ES-I3 (cell line): ENCODE measurements around the gene RIN2.

Experiments
- H3K36me3 ChIP-seq: 2 replicates; pipeline ENCODE4 v1.6.1; 2013; ENCODE audit warnings: mild to moderate bottlenecking, low read length, control low read depth, moderate library complexity; ENCODE audit not compliant: insufficient read depth
- H3K4me1 ChIP-seq: 2 replicates; pipeline ENCODE4 v1.6.1; 2013; ENCODE audit warnings: mild to moderate bottlenecking, control low read depth, low read length; ENCODE audit not compliant: insufficient read depth
- H3K9ac ChIP-seq: 2 replicates; pipeline ENCODE4 v1.6.1; 2013; ENCODE audit warnings: low read depth, mild to moderate bottlenecking, low read length, moderate library complexity
- H3K9me3 ChIP-seq: 2 replicates; pipeline ENCODE4 v1.6.1; 2013; ENCODE audit warnings: mild to moderate bottlenecking, low read length, moderate library complexity; ENCODE audit not compliant: control insufficient read depth, insufficient read depth

Gene RIN2

GRCh38 chr20:19765266-19765665, 7.2 kb downstream of the RIN2 start:
- Histone ChIP-seq H3K9me3 (no peaks in the 10 kb centered on the region), H3K36me3 (no peaks in the 10 kb centered on the region), H3K9ac (no peak overlapping the region), H3K4me1 (peaks cover 2% of the 10 kb centered on the region; the same call in 1 of the 2 replicates)

GRCh38 chr20:19765913-19766312, 7.9 kb downstream of the RIN2 start:
- H3K9me3 ChIP-seq: no peaks in the 10 kb centered on the region
- no peaks in the 10 kb centered on the region for H3K36me3 ChIP-seq
- H3K4me1 ChIP-seq: peaks cover 6% of the 10 kb centered on the region; the same call in 1 of the 2 replicates
- no peak overlapping the region for H3K9ac ChIP-seq

- Histone ChIP-seq H3K4me1 (peaks cover 6% of the 10 kb centered on the region; the same call in 1 of the 2 replicates), H3K9me3 (no peaks in the 10 kb centered on the region), H3K9ac (no peak overlapping the region), H3K36me3 (no peaks in the 10 kb centered on the region)
Observed at GRCh38 chr20:19767070-19767469, 9.0 kb downstream of the RIN2 start.

DNA sequence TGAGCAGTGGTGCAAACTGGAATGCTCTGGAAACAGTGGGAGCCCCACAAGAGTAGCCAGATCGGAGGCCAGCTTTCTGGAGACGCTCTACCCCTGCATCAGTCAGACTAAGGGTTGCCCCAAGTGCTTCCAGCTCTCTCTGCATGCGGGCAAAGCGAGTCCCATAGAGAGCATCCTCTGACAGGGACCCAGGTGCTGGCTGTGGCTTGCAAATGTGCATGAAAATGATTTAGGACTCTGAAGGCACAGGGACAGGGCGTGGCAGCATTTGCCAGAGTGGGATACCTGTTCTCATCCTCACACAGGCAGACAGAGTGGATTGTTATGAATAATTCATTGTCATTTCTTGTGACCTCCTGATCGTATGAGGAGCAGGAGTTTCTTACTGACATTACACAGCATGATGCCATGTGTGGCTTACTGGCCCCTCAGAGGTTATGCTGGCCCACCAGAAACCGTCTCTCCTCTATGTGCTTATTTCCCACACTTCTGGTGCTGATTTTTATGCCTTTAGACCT, 10.3 kb downstream of the RIN2 start:
- H3K9ac ChIP-seq: no peak overlapping the region
- no peaks in the 10 kb centered on the region for H3K9me3 ChIP-seq
- peaks cover 6% of the 10 kb centered on the region; the same call in 1 of the 2 replicates for H3K4me1 ChIP-seq
- H3K36me3 ChIP-seq: no peaks in the 10 kb centered on the region

DNA sequence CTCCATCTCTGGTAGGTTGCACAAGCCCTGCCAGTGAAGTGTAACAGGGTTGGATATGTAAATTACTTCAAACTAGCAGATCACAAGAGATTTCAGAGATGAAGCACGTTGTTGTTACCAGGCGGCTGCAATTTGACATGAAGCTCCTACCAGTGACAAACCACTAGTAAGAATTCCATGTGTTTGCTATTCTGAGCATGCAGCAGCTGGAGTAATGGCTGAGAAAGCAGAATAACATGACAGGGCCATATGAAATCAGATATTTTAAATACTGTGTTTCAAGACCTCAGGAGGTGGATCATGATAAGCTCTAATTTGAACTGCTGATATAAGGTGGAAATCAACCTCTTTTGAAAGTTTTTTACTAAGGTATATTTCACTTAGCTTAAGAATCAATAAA, 11.4 kb downstream of the RIN2 start:
- no peak overlapping the region for H3K9ac ChIP-seq
- no peaks in the 10 kb centered on the region for H3K36me3 ChIP-seq
- no peaks in the 10 kb centered on the region for H3K9me3 ChIP-seq
- peaks cover 10% of the 10 kb centered on the region; the same call in 1 of the 2 replicates for H3K4me1 ChIP-seq

GRCh38 chr20:19770375-19770774, 12.3 kb downstream of the RIN2 start:
- Histone ChIP-seq H3K4me1 (peaks cover 11% of the 10 kb centered on the region; the same call in 1 of the 2 replicates), H3K36me3 (no peaks in the 10 kb centered on the region), H3K9me3 (no peaks in the 10 kb centered on the region), H3K9ac (no peak overlapping the region)

DNA sequence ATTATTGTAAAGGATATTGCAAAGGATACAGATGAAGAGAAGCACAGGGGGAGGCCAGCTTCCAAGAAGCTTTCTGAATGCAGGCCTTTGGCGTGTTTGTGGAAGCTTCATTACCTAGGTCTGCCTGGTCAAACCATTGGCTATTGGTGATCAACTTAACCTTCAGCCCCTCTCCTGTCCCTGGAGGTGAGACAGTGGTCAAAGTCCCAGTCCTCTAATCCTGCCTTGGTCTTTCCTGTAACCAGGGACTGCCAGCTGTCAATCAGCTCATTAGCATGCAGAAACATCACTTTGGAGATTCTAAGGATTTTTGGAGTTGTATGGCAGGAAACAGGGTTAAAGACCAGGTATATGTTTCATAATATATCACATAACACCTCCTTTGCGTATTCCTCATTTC, 13.0 kb downstream of the RIN2 start:
- no peak overlapping the region for H3K9ac ChIP-seq
- H3K9me3 ChIP-seq: no peaks in the 10 kb centered on the region
- H3K36me3 ChIP-seq: no peaks in the 10 kb centered on the region
- peaks cover 16% of the 10 kb centered on the region for H3K4me1 ChIP-seq

DNA sequence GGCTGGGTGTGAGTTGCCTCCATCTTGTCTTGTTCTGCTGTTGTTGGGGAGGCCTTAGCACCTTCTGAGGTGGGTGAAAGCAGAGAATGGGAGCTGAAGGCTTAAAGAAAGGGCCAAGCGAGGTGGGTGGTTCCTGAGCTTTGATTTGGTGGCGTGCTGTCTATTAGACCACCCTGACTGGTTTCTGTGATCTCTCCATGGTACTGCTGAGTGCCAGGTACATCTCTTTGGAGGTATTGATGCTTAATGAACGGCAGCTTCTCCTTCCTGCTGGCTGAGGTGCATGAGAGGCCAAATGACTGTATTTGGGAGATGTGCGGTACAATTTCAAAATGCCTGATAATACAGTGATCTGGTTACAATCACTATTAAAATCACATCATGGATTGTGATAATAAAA, 15.4 kb downstream of the RIN2 start:
- H3K9ac ChIP-seq: no peak overlapping the region
- peaks cover 19% of the 10 kb centered on the region for H3K4me1 ChIP-seq
- no peaks in the 10 kb centered on the region for H3K9me3 ChIP-seq
- H3K36me3 ChIP-seq: no peaks in the 10 kb centered on the region

- Histone ChIP-seq H3K4me1 (peaks cover 19% of the 10 kb centered on the region), H3K9me3 (no peaks in the 10 kb centered on the region), H3K9ac (no peak overlapping the region), H3K36me3 (no peaks in the 10 kb centered on the region)
Observed at GRCh38 chr20:19774135-19774933, 16.3 kb downstream of the RIN2 start.

- H3K4me1 ChIP-seq: peaks cover 13% of the 10 kb centered on the region
- H3K9me3 ChIP-seq: no peaks in the 10 kb centered on the region
- H3K9ac ChIP-seq: no peak overlapping the region
Observed at GRCh38 chr20:19775353-19776253, 17.5 kb downstream of the RIN2 start.

GRCh38 chr20:19777315-19777714, 19.3 kb downstream of the RIN2 start:
- H3K9me3 ChIP-seq: no peaks in the 10 kb centered on the region
- no peak overlapping the region for H3K9ac ChIP-seq
- H3K4me1 ChIP-seq: peaks cover 13% of the 10 kb centered on the region
- no peaks in the 10 kb centered on the region for H3K36me3 ChIP-seq

More at GRCh38 chr20:19775353-19776253, 17.5 kb downstream of the RIN2 start:
- H3K36me3 ChIP-seq: no peaks in the 10 kb centered on the region

DNA sequence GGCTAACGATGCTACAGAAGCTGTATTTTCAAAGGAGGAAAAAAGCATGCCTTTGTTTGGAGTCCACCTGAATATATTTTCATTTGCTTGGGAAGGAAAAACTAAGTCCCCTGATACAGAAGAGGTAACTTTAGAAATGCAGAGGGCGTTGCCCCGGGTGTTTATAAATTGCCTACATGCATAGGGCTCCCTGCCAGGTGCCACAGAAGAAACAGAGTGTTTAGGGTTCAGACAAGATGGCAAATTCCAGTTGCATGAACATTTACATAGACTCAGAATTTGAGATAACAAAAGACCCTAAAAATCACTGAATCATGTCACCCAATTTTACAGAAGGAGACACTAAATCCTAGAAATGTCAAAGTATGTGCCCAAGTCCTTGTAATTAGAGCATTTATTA, 19.9 kb downstream of the RIN2 start:
- Histone ChIP-seq H3K36me3 (no peaks in the 10 kb centered on the region), H3K9me3 (no peaks in the 10 kb centered on the region), H3K9ac (no peak overlapping the region), H3K4me1 (peaks cover 13% of the 10 kb centered on the region)

DNA sequence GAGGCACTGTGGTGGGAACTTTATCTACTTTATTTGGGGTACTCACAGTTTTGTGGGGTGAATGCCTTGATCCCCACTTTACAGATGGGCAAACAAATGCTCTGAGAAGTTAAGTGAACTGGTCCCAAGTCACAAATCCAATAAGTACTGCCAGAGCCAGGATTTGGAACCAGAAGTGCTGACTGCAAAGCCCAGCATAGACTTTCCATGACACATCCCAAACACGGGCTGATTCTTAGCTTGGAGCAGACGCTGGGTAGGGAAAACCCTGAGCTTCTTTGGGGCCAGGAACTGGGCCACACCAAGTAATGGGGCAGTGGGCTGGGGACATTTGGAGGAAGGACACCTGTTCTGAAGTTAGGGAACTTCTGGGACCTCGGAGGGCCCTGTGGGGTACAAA, 20.3 kb downstream of the RIN2 start:
- Histone ChIP-seq H3K4me1 (peaks cover 13% of the 10 kb centered on the region), H3K36me3 (no peaks in the 10 kb centered on the region), H3K9me3 (no peaks in the 10 kb centered on the region), H3K9ac (no peak overlapping the region)

- Histone ChIP-seq H3K9me3 (no peaks in the 10 kb centered on the region), H3K36me3 (no peaks in the 10 kb centered on the region), H3K4me1 (peaks cover 10% of the 10 kb centered on the region), H3K9ac (no peak overlapping the region)
Observed at GRCh38 chr20:19779634-19780033, 21.6 kb downstream of the RIN2 start.
